DND-41 (cell line): ENCODE data around the gene HELZ.

ENCODE experiments used
- ATAC-seq: fragments of 200-7000 bp; cut with Tn5 transposase; 3 replicates; pipeline ENCODE4 v1.9.1; 2021; ENCODE audit warnings: low read depth; ENCODE audit not compliant: insufficient read depth
- DNase-seq: peaks from one replicate; pipeline ENCODE4 v3.0.0-alpha.2; 2020
- H2AFZ ChIP-seq: 2 replicates; pipeline ENCODE4 v1.6.0; 2012; ENCODE audit warnings: low read depth, low read length
- H3K27ac ChIP-seq: 2 replicates; pipeline ENCODE4 v1.5.1; 2012; ENCODE audit warnings: low read length, inconsistent platforms
- H3K27me3 ChIP-seq: fragments of 200-600 bp; sonication (generic); 2 replicates; pipeline ENCODE4 v1.6.0; 2012; ENCODE audit warnings: low read length, mild to moderate bottlenecking, inconsistent platforms; ENCODE audit not compliant: insufficient read depth, poor library complexity
- H3K36me3 ChIP-seq: 2 replicates; pipeline ENCODE4 v1.5.1; 2012; ENCODE audit warnings: low read length, inconsistent platforms; ENCODE audit not compliant: insufficient read depth
- H3K4me1 ChIP-seq: 2 replicates; pipeline ENCODE4 v1.5.1; 2012; ENCODE audit warnings: mild to moderate bottlenecking, low read length; ENCODE audit not compliant: insufficient read depth
- H3K4me2 ChIP-seq: 2 replicates; pipeline ENCODE4 v1.6.0; 2012; ENCODE audit warnings: mild to moderate bottlenecking, moderate library complexity, low read length, inconsistent platforms; ENCODE audit not compliant: insufficient read depth
- H3K4me3 ChIP-seq, 2 experiments: fragments of 200-600 bp in 1 of 2; shearing (Covaris generic) in 1 of 2; 2 replicates each; pipeline ENCODE4 v1.5.1; 2012 to 2016; ENCODE audit warnings: inconsistent platforms in 2 of 2, low read length in 2 of 2, mild to moderate bottlenecking in 2 of 2, low read depth in 1 of 2, moderate library complexity in 1 of 2
- H3K79me2 ChIP-seq: 2 replicates; pipeline ENCODE4 v1.6.0; 2012; ENCODE audit warnings: low read length, inconsistent platforms; ENCODE audit not compliant: insufficient read depth
- H3K9ac ChIP-seq: 2 replicates; pipeline ENCODE4 v1.6.0; 2012; ENCODE audit warnings: low read depth, mild to moderate bottlenecking, inconsistent platforms, low read length, moderate library complexity
- H3K9me3 ChIP-seq: 2 replicates; pipeline ENCODE4 v1.5.1; 2012; ENCODE audit warnings: low read length, moderate library complexity, mild to moderate bottlenecking, inconsistent platforms; ENCODE audit not compliant: insufficient read depth, severe bottlenecking
- H4K20me1 ChIP-seq: 2 replicates; pipeline ENCODE4 v1.6.0; 2012; ENCODE audit warnings: low read length; ENCODE audit not compliant: insufficient read depth
- CTCF ChIP-seq: IDR thresholded peaks from 2 replicates; pipeline ENCODE4 v1.5.1; 2012; ENCODE audit warnings: borderline replicate concordance, low read length, moderate library complexity, mild to moderate bottlenecking; ENCODE audit not compliant: poor library complexity, severe bottlenecking; ENCODE audit errors: extremely low read depth
- EZH2 ChIP-seq: IDR thresholded peaks from 3 replicates; pipeline ENCODE4 v1.6.1; 2012; ENCODE audit warnings: borderline replicate concordance, low read depth, mild to moderate bottlenecking, moderate library complexity, low read length, inconsistent platforms; ENCODE audit not compliant: severe bottlenecking

The HELZ gene

GRCh38 chr17:67239597-67239996 is 5.4 kb downstream of the HELZ start:
- Histone ChIP-seq H3K27me3 (no peaks in the 10 kb centered on the region), H2AFZ (no peak overlapping the region), H3K4me3 (no peak overlapping the region), H3K9me3 (no peaks in the 10 kb centered on the region), H3K36me3 (peaks cover 67% of the 10 kb centered on the region), H4K20me1 (peaks cover 36% of the 10 kb centered on the region; the same call in 1 of the 2 replicates), H3K9ac (no peak overlapping the region), H3K4me1 (peaks cover 33% of the 10 kb centered on the region), H3K4me2 (no peak overlapping the region), H3K79me2 (peaks cover 93% of the 10 kb centered on the region), H3K27ac (no peak overlapping the region)
- ATAC-seq (no peak), DNase-seq (no peak)
- TF ChIP-seq EZH2: no peak
- TF ChIP-seq CTCF: no peak

- Histone ChIP-seq H3K9ac (no peak overlapping the region), H3K4me1 (peaks cover 29% of the 10 kb centered on the region), H3K27ac (no peak overlapping the region), H3K4me3 (no peak overlapping the region), H3K36me3 (peaks cover 70% of the 10 kb centered on the region), H2AFZ (no peak overlapping the region), H3K4me2 (no peak overlapping the region), H3K27me3 (no peaks in the 10 kb centered on the region), H4K20me1 (peaks cover 31% of the 10 kb centered on the region; the same call in 1 of the 2 replicates), H3K79me2 (peaks cover 93% of the 10 kb centered on the region), H3K9me3 (no peaks in the 10 kb centered on the region)
- DNase-seq: no peak
- ATAC-seq: no peak
- TF ChIP-seq EZH2 (no peak), CTCF (no peak)
Measured at GRCh38 chr17:67238991-67239390, 6.0 kb downstream of the HELZ start.

GRCh38 chr17:67232441-67232840 is 12.6 kb downstream of the HELZ start:
- TF ChIP-seq CTCF: no peak
- no peak for TF ChIP-seq EZH2
- Histone ChIP-seq H3K27me3 (no peaks in the 10 kb centered on the region), H3K36me3 (peaks cover 55% of the 10 kb centered on the region)

More at GRCh38 chr17:67232441-67232840, 12.6 kb downstream of the HELZ start:
- Histone ChIP-seq H3K4me1 (no peaks in the 10 kb centered on the region), H3K9ac (no peak overlapping the region), H3K4me2 (no peak overlapping the region), H3K27ac (no peak overlapping the region), H3K9me3 (no peaks in the 10 kb centered on the region), H3K79me2 (peaks cover 90% of the 10 kb centered on the region), H3K4me3 (no peak overlapping the region), H2AFZ (no peak overlapping the region), H4K20me1 (peaks cover 13% of the 10 kb centered on the region; the same call in 1 of the 2 replicates)
- DNase-seq (no peak), ATAC-seq (no peak)
